ENCODE measurements around the gene ZDHHC18. TPM values are rescaled to one million over a fixed set of nuclear protein-coding genes. Genes with fewer than 3 reads are reported as not detected.

ZDHHC18 gene
- total and polyA plus RNA-seq, 2 of the 8 experiments (the other 6 are each of a cell fraction or from before 2014, with no cell fraction given), result 29.7 to 49.8 TPM

GRCh38 chr1:26853600-26853999 is 27.1 kb downstream of the ZDHHC18 start (continued):
- TF ChIP-seq TAF7 (optimal IDR thresholded peaks at IDR 0.05; ENCODE audit: borderline replicate concordance, low read depth, low read length) (no peak), POU5F1 (IDR thresholded peaks at IDR 0.05; ENCODE audit: low read depth, low read length) (no peak), SP2 (IDR thresholded peaks at IDR 0.05; ENCODE audit: low read length) (no peak)

All from H1 (cell line).